ENCODE data around the gene FASLG.
"Not testable (repeated sequence)": the region's sequence is repeated elsewhere in the genome, so short reads cannot be mapped to it uniquely, and the experiment has no call there.

FASLG gene

GRCh38 chr1:172658871-172659453, at the start of gene FASLG:
Gene FASLG, plus strand, starts transcription at chr1:172659103. Its CDS starts 99 bp downstream, at chr1:172659202.
- DNase-seq = peak; percentile 58

GRCh38 chr1:172609528-172609927, 49.4 kb upstream of the FASLG start:
- DNase-seq = peak; percentile 58

- no peak for DNase-seq
These were observed 46.4 kb upstream of the FASLG start for GRCh38 chr1:172612478-172612877.

GRCh38 chr1:172613294-172613693, 45.6 kb upstream of the FASLG start:
- no peak for DNase-seq

GRCh38 chr1:172616195-172616594, 42.7 kb upstream of the FASLG start:
- no peak for DNase-seq

GRCh38 chr1:172616636-172617035, 42.3 kb upstream of the FASLG start:
- DNase-seq = no peak

- not testable (repeated sequence) for DNase-seq
These were observed 38.3 kb upstream of the FASLG start for GRCh38 chr1:172620603-172621002.

GRCh38 chr1:172622541-172622940, 36.4 kb upstream of the FASLG start:
- DNase-seq = no peak

- DNase-seq = no peak
These were observed 35.2 kb upstream of the FASLG start for GRCh38 chr1:172623748-172624147.

- no peak for DNase-seq
These were observed 32.1 kb upstream of the FASLG start for GRCh38 chr1:172626845-172627244.

- peak; percentile 34 for DNase-seq
These were observed 31.2 kb upstream of the FASLG start for GRCh38 chr1:172627702-172628101.

- no peak for DNase-seq
These were observed 30.5 kb upstream of the FASLG start for GRCh38 chr1:172628401-172628800.

- DNase-seq = no peak
These were observed 29.7 kb upstream of the FASLG start for GRCh38 chr1:172629170-172629569.

- no peak for DNase-seq
These were observed 29.3 kb upstream of the FASLG start for GRCh38 chr1:172629638-172630037.

- DNase-seq = no peak
These were observed 28.7 kb upstream of the FASLG start for GRCh38 chr1:172630056-172630818.

GRCh38 chr1:172630868-172631267, 28.0 kb upstream of the FASLG start:
- DNase-seq = no peak

- DNase-seq = no peak
These were observed 21.4 kb upstream of the FASLG start for GRCh38 chr1:172637522-172637921.

- DNase-seq = no peak
These were observed 20.7 kb upstream of the FASLG start for GRCh38 chr1:172638249-172638648.

- DNase-seq = peak; percentile 69
These were observed 19.7 kb upstream of the FASLG start for GRCh38 chr1:172638885-172639831.

GRCh38 chr1:172640111-172640510, 18.8 kb upstream of the FASLG start:
- DNase-seq = no peak

- DNase-seq = no peak
These were observed 17.4 kb upstream of the FASLG start for GRCh38 chr1:172641492-172641891.

GRCh38 chr1:172642970-172643369, 15.9 kb upstream of the FASLG start:
- no peak for DNase-seq

GRCh38 chr1:172646653-172647052, 12.2 kb upstream of the FASLG start:
- DNase-seq = no peak

All from CD4-positive, alpha-beta T cell treated with Interleukin-17A for 1 hour (primary cell).